Stimulated activated CD4-positive, alpha-beta T cell treated with anti-CD3 and anti-CD28 coated beads, Interleukin-1b, Interleukin-23, amount 100 ng/mL, for 4 hours (primary cell): Measurements from ENCODE around the gene CEP128.

Experiments used
- DNase-seq, 2 donors: peaks; one replicate each; pipeline ENCODE4 v3.0.0-alpha.2; 2020; ENCODE audit warnings: low read depth in 2 of 2

Gene CEP128

DNA sequence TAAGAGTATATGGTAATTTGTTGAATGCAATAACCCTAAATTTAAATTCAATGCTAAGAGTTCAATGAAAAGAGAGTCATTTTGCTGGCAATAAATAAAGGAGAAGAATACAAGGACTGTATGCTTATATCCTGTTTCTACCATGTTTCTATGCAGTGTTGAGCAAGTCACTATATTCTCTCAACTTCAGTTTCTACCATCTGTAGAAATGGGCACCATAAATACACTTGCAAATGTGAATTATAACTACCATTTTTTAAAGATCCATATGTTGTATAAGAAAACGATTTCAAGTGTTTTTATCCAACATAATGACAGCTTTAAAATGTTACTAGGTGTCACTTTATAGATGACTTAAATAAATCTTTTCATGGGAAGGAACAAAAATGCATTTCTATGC, 170.3 kb downstream of the CEP128 start:
- DNase-seq = no peak

DNA sequence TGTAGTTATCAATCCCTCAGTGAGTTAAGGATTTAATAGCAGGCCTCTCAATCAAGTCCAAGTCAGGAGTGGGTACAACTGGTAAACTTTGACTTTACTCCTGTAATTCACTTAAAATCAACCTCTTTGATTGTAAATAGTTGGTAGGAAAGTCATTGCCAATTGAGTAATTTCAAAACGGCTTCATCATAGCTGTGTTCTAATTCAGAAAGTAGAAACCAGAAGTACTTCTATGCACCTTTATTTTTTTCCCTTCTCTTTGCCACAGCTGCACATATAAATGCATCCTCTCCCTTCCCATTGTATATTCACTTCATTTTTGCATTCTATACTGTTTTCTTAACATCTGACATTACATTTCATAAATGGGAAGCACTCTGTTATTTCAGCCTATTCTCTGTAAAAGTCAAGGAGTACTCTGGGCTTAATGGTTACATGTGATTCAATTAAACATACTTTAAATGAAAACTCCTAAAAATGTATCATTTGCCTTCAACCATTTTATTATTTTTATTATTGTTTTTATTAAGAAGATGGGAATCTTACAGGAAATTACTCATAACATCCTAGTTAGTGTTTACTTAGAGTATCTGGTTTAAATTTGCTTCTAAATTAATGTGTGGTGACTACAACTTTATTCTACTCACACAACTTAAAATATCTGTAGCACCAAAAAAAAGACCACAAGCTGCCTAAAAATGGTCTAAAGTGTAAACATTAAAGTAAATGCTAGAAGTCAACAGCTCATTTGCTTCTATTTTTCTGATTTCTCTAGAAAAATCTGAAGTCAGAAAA, 171.2 kb downstream of the CEP128 start:
- no peak for DNase-seq

DNA sequence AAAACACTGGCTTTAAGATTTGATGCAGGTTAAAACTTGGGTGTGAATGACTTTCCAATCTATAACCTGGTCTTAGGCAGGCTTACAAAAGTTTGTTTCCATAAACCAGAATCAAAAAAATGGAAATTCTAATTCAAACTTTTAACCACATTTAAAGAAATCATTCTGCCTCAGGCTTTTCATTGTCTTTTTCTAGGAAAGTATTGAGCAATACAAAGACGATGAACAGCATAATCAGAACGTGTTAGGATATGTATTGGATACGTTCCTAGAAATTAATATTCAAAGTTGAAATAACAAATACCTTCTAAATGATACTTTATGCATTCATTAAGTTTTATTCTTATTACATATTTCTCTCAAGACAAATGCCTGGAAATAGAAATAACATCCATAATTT, 172.9 kb downstream of the CEP128 start:
- DNase-seq = no peak

DNA sequence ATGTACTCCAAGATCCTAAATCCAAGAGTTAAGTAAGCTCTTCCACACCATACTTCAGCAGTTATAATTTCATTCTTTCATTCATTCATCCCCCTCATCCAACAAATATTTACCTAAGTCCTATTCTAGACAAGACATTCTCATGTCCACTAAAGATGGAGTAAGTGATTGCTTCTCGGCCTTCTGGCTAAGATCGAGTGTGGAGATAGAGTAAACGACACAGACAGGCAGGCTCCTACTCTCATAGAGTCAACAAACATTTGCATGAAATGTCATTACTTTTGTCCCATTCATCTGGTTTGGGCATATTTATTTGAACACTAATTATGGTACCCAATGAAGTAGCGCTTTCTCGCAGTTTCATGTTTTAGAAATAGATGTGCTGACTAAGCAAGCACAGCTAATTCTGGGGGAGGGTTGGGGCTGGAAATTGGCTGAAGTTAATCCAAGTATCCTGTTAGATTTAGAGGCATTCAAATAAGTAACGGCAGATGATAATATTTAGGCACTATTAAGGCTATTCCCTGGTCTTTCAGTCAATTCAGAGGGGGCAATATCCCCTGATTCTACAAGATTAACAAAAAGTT, 176.5 kb downstream of the CEP128 start:
- DNase-seq = no peak

DNA sequence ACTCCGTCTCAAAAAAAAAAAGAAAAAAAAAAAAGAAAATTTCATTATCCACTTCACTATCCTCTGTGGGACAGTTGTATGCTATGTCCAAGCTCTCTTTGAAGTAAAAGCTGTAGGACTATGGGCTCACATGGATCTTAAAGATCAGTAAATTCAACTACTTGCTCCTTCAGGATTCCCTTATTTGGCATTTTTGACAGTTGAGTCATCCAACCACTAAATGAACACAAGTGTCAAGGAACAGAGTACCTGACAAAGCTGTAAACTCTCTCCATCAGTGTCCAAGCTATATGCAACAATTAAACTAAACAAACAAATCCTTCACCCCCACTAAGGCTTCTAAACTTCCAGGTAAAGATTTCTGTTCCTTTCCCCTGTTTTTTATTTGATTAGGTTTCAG, 177.0 kb downstream of the CEP128 start:
- DNase-seq = no peak

DNA sequence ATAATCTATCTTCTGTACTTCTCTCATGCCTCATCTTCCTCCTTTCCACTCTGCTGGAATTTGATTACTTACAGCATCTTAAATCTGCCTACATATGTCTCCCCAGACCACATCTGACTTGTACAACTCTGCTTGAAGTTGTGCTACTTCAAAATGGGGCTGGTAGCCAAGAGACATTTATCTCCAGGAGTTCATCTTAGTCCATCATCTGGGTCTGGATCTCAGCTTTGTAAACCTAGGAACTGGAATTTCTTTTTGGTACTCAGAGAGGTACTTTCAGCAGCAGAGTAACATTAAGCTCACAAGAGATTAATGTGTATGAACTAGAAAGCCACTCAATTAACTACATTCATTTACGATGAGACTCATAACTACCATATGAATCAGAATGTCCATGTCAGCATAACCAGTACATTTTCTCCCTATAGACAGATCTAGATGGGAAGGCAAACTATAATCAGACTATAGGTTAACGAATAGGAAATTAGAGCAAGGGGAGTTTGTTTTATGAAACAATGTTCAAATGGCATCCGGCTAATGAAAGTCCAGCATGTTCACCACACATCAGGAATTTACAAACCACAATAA, 178.8 kb downstream of the CEP128 start:
- DNase-seq = no peak

DNA sequence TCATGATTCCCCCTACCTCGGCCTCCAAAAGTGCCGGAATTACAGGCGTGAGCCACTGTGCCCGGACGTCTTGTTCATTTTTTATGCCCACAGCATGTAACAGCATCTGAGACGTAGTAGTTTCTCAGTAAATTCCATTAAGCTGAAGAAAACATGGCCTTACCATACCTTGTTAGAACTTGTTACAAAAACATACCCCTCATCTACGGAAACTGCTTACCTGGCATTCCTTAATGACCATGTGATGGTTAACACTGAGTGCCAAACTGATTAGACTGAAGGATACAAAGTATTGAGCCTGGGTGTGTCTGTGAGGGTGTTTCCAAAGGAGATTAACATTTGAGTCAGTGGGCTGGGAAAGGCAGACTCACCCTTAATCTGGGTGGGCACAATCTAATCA, 186.8 kb downstream of the CEP128 start:
- DNase-seq = no peak

DNA sequence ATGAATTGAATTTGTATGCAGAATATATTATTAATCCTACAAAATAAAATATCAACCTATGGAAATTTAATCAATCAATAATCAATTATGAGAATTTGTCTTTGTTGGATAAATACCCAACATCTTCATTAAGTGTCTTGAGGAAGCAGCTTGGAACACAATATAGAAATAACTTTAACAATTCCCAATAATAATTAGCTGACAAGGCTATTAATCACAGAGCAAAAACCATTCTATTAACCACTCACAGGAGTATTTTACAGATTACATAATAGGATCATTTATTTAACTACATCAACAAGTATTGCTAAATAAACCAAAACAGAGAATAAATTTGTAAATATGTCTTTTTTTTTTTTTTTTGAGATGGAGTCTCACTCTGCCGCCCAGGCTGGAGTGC, 190.3 kb downstream of the CEP128 start:
- no peak for DNase-seq

DNA sequence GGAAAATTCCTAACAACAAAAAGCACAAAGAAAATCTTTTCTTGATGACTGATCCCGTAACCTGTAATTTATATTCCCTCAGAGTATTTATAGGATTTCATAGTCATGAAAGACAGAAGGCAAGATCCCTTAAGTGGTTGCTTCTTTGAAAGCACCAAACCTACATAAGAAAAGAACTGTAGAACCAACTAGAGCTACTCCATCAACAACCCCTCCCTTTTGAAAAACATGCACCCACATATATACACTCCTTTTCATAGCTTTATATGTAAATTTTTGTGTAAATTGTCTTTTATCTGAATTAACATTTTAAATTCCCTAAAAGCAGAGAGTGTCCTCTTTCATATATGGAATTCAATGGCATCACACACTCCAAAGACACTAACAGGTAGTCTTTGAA, 215.3 kb downstream of the CEP128 start:
- no peak for DNase-seq

DNA sequence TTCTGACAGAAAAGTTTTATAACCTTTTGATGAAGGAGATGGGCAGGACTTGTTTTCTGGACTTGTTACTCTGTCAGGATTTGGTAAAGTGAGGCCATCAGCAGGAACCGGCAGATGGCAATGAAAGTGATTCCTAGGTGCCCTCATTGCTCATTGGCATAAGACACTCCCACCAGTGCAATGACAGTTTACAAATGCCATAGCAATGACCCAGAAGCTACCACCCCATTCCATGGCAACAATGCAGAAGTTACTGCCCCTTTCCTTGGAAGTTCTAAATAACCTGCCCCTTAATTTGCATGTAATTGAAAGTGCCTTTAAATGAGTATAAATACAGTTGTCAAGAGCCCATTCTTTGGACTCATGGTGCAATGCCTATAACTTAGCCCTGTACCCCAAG, 222.6 kb downstream of the CEP128 start:
- DNase-seq = no peak

DNA sequence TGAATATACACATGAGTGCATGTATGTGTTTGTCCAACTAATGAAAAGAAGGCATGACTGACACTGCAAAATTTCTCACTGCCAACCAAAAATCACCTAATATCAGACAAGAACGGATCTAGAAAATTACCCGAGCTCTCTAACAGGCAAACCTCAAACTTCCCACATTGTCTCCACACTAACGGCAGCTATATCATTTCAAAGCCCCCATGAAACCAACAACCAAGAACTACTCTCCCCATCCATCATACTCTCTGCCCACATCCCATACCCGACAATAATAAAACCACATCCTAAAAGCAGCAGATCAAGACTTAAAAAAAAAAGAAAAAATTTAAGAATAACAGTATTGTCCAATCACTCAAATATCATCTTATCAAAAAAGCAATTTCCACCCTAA, 227.1 kb downstream of the CEP128 start:
- DNase-seq = no peak

DNA sequence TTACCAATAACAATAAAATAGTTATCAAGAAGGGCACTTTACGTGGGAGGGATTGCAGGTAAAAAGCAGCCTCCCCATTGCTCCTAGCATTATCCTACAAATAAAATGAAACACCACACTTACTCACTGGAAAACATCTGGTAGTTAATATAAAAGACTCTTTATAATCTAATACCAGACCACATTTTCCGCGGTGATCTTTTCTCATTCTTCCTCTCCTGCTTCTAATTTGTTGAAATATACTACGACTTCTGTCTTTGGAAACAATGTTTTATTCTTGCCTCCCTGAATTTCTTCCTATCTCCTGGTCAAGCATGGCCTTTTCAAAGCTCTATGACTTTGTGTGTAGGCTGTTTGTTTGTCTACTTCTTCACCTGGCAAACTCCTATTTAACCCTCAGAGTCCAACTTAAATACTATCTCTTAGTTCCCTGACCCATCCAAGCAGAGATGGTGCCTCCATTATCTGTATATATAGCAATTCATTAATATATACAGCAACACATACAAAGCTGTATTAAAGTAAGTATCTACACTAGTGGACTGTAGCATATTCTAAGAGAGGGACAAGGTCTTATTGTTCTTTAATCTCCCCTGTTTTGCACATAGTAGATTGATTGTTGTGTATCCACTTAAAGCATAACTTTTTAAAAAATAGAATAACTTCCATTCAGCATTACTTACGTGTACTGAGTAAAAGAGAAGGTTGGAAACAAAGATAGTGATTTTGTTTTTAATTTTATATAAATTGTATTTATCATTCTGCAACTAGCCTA, 228.3 kb downstream of the CEP128 start:
- no peak for DNase-seq

DNA sequence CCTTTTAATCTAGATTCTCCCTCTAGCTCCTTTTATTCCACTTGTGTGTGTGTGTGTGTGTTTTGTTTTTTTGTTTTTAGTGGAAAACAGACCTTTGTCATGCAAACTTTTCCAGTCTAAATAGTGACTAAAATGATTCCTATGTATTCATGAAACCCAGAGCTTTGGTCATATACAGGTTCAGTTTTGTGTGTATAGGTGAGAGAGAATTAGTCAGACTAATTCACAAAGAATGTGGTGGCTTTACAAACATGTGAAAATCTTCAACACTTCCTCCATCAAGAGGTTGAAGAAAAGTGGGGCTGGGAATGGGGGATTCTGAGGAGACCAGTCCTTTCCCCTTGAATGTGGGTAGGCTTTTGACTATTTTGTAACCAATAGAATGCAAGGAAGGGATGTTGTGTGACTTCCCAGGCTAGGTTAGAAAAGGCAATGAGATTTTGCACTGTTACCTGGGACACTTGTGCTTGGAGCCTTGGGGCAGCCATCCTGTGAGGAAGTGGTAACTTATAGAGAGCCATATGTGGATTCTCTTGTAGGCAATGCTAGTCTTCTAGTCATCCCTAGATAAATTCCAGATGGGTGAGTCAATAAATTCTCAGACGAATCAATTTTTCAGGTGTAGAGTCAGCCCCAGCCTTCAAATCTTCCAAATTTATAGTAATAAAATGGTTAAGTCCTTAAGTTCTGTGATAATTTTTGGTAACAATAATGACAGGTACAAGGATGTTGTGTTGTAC, 236.1 kb downstream of the CEP128 start:
- DNase-seq = no peak

DNA sequence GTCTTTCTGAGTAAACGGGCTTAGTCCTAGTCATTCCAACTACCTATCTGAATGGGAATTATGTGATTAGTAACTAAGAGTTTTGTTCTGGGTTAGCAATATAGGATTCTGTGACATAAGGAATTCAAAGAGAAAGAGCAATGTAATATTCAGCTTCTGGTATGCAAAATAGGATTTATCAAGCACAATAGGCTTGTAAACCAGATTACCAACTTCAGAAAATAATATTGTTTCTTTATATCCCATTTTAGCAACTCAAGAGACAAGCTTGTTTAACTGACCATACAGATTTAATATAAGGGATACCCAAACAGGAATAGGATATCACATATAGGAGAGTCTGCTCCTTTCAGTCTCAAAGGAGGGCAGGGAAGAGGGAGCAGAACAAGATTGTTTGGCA, 240.9 kb downstream of the CEP128 start:
- no peak for DNase-seq

DNA sequence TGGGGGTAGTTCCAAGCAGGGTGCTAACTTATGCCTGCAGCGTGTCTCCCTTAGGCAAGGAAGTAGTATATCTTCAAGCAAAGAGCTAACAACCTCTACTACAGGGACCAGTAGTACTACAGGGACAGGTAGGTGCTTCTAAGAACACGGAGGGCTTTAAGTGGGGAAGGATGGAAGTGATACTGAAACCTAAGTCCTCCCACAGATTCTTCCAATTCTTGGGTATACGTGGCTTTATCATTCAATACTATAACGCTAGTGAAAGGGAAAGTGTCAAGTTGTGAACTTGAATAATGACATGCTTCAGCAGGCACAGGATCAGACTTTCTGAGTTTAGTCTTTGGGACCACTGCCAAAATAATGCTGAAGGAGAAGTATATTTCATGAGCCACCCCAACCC, 241.7 kb downstream of the CEP128 start:
- DNase-seq = no peak

DNA sequence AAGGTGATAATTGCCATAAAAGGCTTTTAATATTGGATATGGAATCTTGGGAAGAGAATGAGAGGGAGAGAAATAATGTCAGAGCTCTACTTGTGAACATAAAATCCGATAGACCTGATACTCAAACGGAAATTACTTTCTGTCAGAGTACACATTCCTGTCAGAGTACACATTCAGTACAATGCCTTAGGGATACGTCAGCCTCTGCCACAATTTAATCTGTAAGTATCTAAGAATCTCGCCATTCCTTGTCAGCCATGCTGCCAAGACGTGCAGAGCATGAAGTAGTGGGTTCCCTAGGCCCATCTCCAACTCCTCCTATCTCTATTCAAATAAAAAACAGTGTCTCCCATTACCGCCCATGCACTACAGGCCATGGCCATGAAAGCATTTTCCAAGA, 242.6 kb downstream of the CEP128 start:
- DNase-seq = no peak

DNA sequence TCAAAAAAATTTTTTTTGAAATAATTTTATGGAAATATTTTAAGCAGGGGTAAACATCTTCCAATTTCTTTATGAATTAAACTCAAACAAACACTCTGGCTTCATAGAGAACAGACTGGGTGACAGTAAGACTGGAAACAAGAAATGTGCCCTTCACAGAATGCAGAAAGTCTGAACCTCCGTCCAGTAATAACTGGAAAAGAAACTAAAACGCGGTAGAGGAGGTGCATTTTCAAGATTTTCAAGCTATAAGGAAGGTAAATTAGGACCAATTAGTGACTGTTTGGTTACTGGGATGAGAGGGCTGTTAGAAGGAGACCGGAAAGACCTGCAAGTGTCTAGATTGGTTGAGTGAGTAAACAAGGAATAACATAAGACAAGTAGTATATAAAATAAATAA, 245.7 kb downstream of the CEP128 start:
- no peak for DNase-seq

DNA sequence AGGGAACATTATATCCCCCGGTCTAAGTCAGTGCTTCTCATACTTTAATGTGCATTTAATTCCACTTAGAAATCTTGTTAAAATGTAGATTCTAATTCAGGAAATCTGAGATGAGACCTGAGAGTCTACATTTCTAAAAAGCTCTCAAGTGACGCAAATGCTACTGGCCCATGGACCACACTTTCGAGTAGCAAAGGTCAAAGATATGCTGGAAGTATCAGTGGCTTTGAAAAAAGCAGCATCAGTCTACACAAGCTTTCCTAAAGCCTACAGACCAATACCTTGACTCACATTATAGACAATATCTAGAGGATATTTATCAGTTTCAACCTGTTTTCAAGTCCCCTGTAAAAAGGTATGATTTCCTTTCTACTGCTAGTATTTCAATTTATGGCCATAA, 248.6 kb downstream of the CEP128 start:
- DNase-seq = no peak

DNA sequence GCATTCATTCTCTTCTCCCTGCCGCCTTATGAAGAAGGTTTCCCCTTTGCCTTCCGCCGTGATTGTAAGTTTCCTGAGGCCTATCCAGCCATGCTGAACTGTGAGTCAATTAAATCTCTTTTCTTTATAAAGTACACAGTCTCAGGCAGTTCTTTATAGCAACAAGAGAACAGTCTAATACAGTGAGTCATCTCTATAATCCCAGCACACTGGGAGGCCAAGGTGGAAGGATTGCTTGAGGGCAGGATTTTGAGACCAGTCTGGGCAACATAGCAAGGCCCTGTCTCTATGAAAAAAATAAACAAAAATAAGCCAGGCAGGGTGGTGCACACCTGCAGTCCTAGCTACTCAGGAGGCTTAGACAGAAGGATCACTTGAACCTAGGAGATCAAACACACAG, 259.9 kb downstream of the CEP128 start:
- DNase-seq = no peak

DNA sequence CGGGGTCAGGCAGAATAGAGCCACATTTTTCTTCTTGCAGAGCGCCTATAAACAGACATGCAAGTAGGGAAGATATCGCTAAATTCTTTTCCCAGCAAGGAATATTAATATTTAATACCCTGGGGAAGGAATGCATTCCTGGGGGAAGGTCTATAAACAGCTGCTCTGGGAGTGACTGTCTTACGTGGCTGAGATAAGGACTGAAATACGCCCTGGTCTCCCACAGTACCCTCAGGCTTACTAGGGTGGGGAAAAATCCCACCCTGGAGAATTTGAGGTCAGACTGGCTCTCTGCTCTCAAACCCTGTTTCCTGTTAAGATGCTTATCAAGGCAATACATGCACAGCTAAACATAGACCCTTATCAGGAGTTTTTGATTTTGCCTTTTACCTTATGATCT, 262.3 kb downstream of the CEP128 start:
- no peak for DNase-seq

DNA sequence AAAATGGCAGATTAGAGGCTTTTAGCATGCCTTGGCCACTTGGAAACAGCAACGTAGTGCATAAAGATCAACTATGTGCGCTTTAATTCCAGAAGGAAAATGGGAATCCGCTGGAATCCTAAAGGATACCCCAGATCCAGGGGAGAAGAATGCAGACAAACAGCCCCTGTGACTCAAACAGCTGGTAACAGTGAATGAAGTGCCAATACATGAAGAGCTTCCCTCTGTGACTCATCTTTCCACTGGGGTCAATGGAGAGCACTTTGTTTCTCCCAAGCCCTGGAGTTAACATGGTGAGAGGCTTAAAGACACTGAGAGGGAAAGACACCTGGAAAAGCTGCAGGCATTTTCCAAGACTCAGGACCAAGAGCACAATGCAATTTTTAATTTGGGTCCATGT, 263.1 kb downstream of the CEP128 start:
- DNase-seq = no peak

DNA sequence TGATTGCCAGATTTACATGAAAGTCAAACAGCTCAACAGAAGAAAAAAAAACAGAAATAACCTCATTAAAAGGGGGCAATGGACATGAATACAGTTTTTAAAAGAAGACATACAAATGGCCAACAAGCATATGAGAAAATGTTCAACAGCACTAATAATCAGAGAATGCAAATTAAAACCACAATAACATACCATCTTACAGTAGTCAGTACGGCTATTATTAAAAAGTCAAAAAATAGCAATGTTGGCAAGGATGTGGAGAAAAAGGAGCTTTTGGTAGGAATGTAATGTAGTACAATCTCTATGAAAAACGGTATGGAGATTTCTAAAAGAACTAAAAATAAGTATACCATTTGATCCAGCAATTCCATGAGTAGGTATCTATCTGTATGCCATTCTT, 272.1 kb downstream of the CEP128 start:
- no peak for DNase-seq
